HCT116 (cell line): Measurements from ENCODE around the gene UCK1. TPM values are rescaled to one million over a fixed set of nuclear protein-coding genes. Genes with fewer than 3 reads are reported as not detected.

Source experiments
- ATAC-seq: fragments of 200-7000 bp; cut with Tn5 transposase; 2 replicates; pipeline ENCODE4 v1.9.1; 2020; ENCODE audit warnings: mild to moderate bottlenecking, moderate library complexity
- BruUV-seq: library from RNA; stranded (reverse); fragments of 400-500 nt; replicated peaks from 2 replicates; lab custom pipeline; 2021; lab: Mats Ljungman, UMichigan
- CTCF ChIA-PET: fragments of 300-600 bp; sonication (Branson Sonifier 250); formaldehyde crosslinking; loops from one replicate; lab custom pipeline; 2021; ENCODE audit warnings: antibody characterized with exemption; lab: Charles Lee
- POLR2A ChIA-PET: fragments of 300-600, 350-600 bp; sonication (Branson Sonifier 250); formaldehyde crosslinking; loops from one replicate; lab custom pipeline; 2021; ENCODE audit warnings: antibody characterized with exemption; lab: Charles Lee
- RAD21 ChIA-PET, 2 experiments: fragments of 300-600 bp; sonication (Branson Sonifier 250); formaldehyde crosslinking; loops; one replicate each; lab custom pipeline; 2023; ENCODE audit warnings: low total read pairs in 2 of 2; ENCODE audit not compliant: uncharacterized antibody in 2 of 2, unreplicated experiment in 2 of 2, low non-redundant PET in 1 of 2; lab: Charles Lee
- DNase-seq: peaks from one replicate; pipeline ENCODE4 v3.0.0-alpha.2; 2010; ENCODE audit warnings: low read depth, low spot score
- H2AFZ ChIP-seq: fragments of 200-600 bp; shearing (Covaris generic), sonication (generic); 2 replicates; pipeline ENCODE4 v1.6.1; 2017; ENCODE audit warnings: low read depth, mixed run types, mixed read lengths, antibody characterized with exemption, low read length; ENCODE audit not compliant: poor library complexity, severe bottlenecking
- H3K27ac ChIP-seq: 2 replicates; pipeline ENCODE4 v1.5.1; 2012; ENCODE audit warnings: low read depth, low read length
- H3K27me3 ChIP-seq: fragments of 200-600 bp; sonication (generic); 2 replicates; pipeline ENCODE4 v1.6.1; 2016; ENCODE audit warnings: mixed run types, low read length, mixed read lengths; ENCODE audit not compliant: insufficient read depth
- H3K36me3 ChIP-seq, 2 experiments: fragments of 200-500 bp in 1 of 2; fragments of 200-600 bp in 1 of 2; sonication (Bioruptor generic) in 1 of 2; sonication (generic) in 1 of 2; 2 replicates each; pipeline versions ENCODE4 v1.5.1 to v1.6.1; 2014 to 2016; ENCODE audit warnings: low read length in 2 of 2, inconsistent platforms in 1 of 2, mixed read lengths in 1 of 2, mixed run types in 1 of 2; ENCODE audit not compliant: insufficient read depth in 2 of 2, control insufficient read depth in 1 of 2
- H3K4me1 ChIP-seq, 2 experiments: fragments of 200-600 bp in 1 of 2; sonication (generic) in 1 of 2; 2 replicates each; pipeline versions ENCODE4 v1.5.1 to v1.6.1; 2012 to 2017; ENCODE audit warnings: low read length in 2 of 2, inconsistent platforms in 1 of 2, mild to moderate bottlenecking in 1 of 2, mixed read lengths in 1 of 2, mixed run types in 1 of 2, moderate library complexity in 1 of 2; ENCODE audit not compliant: insufficient read depth in 2 of 2, control insufficient read depth in 1 of 2
- H3K4me2 ChIP-seq: fragments of 200-600 bp; sonication (generic); 2 replicates; pipeline ENCODE4 v1.6.1; 2017; ENCODE audit warnings: mixed run types, low read length, mixed read lengths
- H3K4me3 ChIP-seq, 2 experiments: fragments of 200-600 bp in 1 of 2; sonication (generic) in 1 of 2; replicated peaks in 1 of 2; 2 replicates each; pipeline ENCODE4 v1.5.1; 2011 to 2016; ENCODE audit warnings: low read length in 2 of 2, control low read depth in 1 of 2, low read depth in 1 of 2, mild to moderate bottlenecking in 1 of 2, mixed read lengths in 1 of 2, mixed run types in 1 of 2
- H3K79me2 ChIP-seq: fragments of 200-600 bp; sonication (generic); 2 replicates; pipeline ENCODE4 v1.6.1; 2017; ENCODE audit warnings: mild to moderate bottlenecking, mixed run types, low read length, moderate library complexity, mixed read lengths; ENCODE audit not compliant: insufficient read depth
- H3K9ac ChIP-seq: fragments of 200-600 bp; sonication (generic); 2 replicates; pipeline ENCODE4 v1.6.1; 2016; ENCODE audit warnings: low read length, mixed read lengths
- H3K9me2 ChIP-seq: fragments of 200-600 bp; sonication (generic), shearing (Covaris generic); 2 replicates; pipeline ENCODE4 v1.6.1; 2017; ENCODE audit warnings: mixed run types, mild to moderate bottlenecking, moderate library complexity; ENCODE audit not compliant: insufficient read depth
- H3K9me3 ChIP-seq, 2 experiments: fragments of 200-500 bp in 1 of 2; fragments of 200-600 bp in 1 of 2; sonication (Bioruptor generic) in 1 of 2; sonication (generic) in 1 of 2; 2 replicates each; pipeline ENCODE4 v1.6.1; 2014 to 2017; ENCODE audit warnings: low read length in 2 of 2, mixed read lengths in 2 of 2, inconsistent platforms in 1 of 2, low read depth in 1 of 2, mild to moderate bottlenecking in 1 of 2, mixed run types in 1 of 2, moderate library complexity in 1 of 2; ENCODE audit not compliant: control insufficient read depth in 1 of 2, insufficient read depth in 1 of 2
- H4K20me1 ChIP-seq: fragments of 200-600 bp; sonication (generic), shearing (Covaris generic); 2 replicates; pipeline ENCODE4 v1.6.1; 2017; ENCODE audit warnings: mixed run types, mild to moderate bottlenecking, moderate library complexity; ENCODE audit not compliant: insufficient read depth
- ATF3 ChIP-seq: IDR thresholded peaks from 2 replicates; pipeline ENCODE4 v1.6.1; 2012
- CEBPB ChIP-seq: IDR thresholded peaks from 2 replicates; pipeline ENCODE4 v1.6.1; 2012; ENCODE audit warnings: low read depth
- EGR1 ChIP-seq: IDR thresholded peaks from 2 replicates; pipeline ENCODE4 v1.6.1; 2012; ENCODE audit warnings: low read depth
- ELF1 ChIP-seq: IDR thresholded peaks from 2 replicates; pipeline ENCODE4 v1.6.1; 2012; ENCODE audit warnings: low read depth, borderline replicate concordance
- JUND ChIP-seq: IDR thresholded peaks from 2 replicates; pipeline ENCODE4 v1.6.1; 2012
- POLR2A ChIP-seq: IDR thresholded peaks from 2 replicates; pipeline ENCODE4 v1.7.0; 2011; ENCODE audit warnings: borderline replicate concordance; ENCODE audit not compliant: insufficient read depth, insufficient read length; ENCODE audit errors: extremely low read depth
- POLR2AphosphoS5 ChIP-seq: IDR thresholded peaks from 2 replicates; pipeline ENCODE4 v1.6.1; 2011; ENCODE audit warnings: mild to moderate bottlenecking, low read depth, low read length, moderate library complexity
- RAD21 ChIP-seq: IDR thresholded peaks from 2 replicates; pipeline ENCODE4 v1.6.1; 2012; ENCODE audit warnings: low read depth, mild to moderate bottlenecking
- SIN3A ChIP-seq: IDR thresholded peaks from 2 replicates; pipeline ENCODE4 v1.6.1; 2012; ENCODE audit warnings: low read depth
- SRF ChIP-seq: IDR thresholded peaks from 2 replicates; pipeline ENCODE4 v1.6.1; 2012; ENCODE audit warnings: low read depth
- TCF7L2 ChIP-seq: IDR thresholded peaks from 2 replicates; pipeline ENCODE4 v1.7.0; 2011; ENCODE audit warnings: borderline replicate concordance, inconsistent platforms; ENCODE audit not compliant: insufficient read depth, insufficient read length; ENCODE audit errors: extremely low read depth
- YY1 ChIP-seq: IDR thresholded peaks from 2 replicates; pipeline ENCODE4 v1.6.1; 2011; ENCODE audit warnings: low read length, low read depth, moderate library complexity, mild to moderate bottlenecking; ENCODE audit not compliant: insufficient replicate concordance; ENCODE audit errors: extremely low read depth
- ZFX ChIP-seq: fragments of 450-650 bp; IDR thresholded peaks from 2 replicates; pipeline ENCODE4 v1.6.1; 2017
- ZNF274 ChIP-seq: fragments of 200-500 bp; sonication (Bioruptor generic); IDR thresholded peaks from 2 replicates; pipeline ENCODE4 v1.6.1; 2014; ENCODE audit warnings: mild to moderate bottlenecking, low read depth, low read length, inconsistent platforms
- intact Hi-C: fragments of 100-400 bp; cut with micrococcal nuclease; formaldehyde crosslinking; loops from 2 replicates; pipeline ENCODE4 v1.10.0; 2022
- total RNA-seq: library from RNA; stranded (reverse); gene quantifications from one replicate; pipeline ENCODE4 v1.2.1, GENCODE V29; 2021; ENCODE audit not compliant: unreplicated experiment
- TF ChIP-seq, protein P1 (sequence below): IDR thresholded peaks from 2 replicates; pipeline ENCODE4 v1.6.1; 2011; ENCODE audit warnings: mild to moderate bottlenecking, low read length, moderate library complexity; ENCODE audit not compliant: insufficient replicate concordance; ENCODE audit errors: extremely low read depth
- TF ChIP-seq, protein P2 (sequence below), 3 experiments: fragments of 200-600 bp in 1 of 3; sonication (generic) in 1 of 3; IDR thresholded peaks in 2 of 3; conservative IDR thresholded peaks in 1 of 3; 2 replicates each; pipeline ENCODE4 v1.5.1; 2012 to 2017; ENCODE audit warnings: low read depth in 2 of 3, low read length in 2 of 3, antibody characterized with exemption in 1 of 3, borderline replicate concordance in 1 of 3, control low read depth in 1 of 3, mild to moderate bottlenecking in 1 of 3, mixed read lengths in 1 of 3, mixed run types in 1 of 3, moderate library complexity in 1 of 3; ENCODE audit not compliant: insufficient read depth in 1 of 3
- TF ChIP-seq, protein P3 (sequence below): IDR thresholded peaks from 2 replicates; pipeline ENCODE4 v1.6.1; 2012; ENCODE audit warnings: low read depth

UCK1 gene
- total RNA-seq, 1 experiment from 2014 or later = 17.5 TPM

DNA sequence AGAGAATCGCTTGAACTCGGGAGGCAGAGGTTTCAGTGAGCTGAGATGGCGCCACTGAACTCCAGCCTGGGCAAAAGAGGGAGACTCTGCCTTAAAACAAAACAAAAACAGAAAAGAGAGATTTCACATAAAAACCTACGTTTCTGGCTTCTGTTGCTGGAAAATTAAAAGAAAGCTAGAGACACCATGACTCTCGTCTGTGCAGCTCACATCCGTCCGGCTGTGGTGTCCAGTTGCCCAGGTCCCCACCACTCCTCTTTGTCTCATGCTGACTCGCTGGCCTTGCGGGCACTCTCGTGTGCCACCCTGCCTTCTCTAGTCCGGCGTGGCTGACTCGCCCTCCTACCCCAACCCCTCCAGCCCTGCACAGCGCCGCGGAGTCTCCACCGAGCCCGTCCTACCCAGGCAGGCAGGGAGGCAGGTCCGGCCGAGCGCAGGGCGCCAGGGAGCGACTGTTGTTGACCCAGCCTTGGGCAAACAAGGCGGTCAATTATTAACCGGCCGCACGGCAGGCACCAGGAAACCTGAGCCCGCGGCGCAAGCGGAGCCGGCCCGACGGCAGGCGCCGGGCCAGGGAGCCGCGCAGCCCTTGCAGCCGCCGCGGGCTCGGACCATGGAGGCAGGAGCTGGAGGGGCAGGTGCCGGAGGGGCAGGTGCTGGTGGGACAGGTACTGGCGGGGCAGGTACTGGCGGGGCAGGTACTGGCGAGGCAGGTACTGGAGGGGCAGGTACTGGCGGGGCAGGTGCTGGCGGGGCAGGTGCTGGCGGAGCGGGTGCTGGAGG lies 14.1 kb upstream of the UCK1 start, which contains the start of gene PRRT1B:
Gene PRRT1B, plus strand, starts transcription at position 521 of the 783 bp plus-strand sequence. Its CDS starts 93 bp downstream, at position 614.
- TF ChIP-seq JUND (no peak), EGR1 (no peak), SRF (no peak), CEBPB (no peak), ELF1 (no peak), YY1 (no peak), POLR2AphosphoS5 (no peak), ZFX (no peak), POLR2A (no peak), TCF7L2 (no peak), RAD21 (no peak), ATF3 (no peak), SIN3A (no peak), ZNF274 (no peak)
- TF ChIP-seq, protein P1, sequence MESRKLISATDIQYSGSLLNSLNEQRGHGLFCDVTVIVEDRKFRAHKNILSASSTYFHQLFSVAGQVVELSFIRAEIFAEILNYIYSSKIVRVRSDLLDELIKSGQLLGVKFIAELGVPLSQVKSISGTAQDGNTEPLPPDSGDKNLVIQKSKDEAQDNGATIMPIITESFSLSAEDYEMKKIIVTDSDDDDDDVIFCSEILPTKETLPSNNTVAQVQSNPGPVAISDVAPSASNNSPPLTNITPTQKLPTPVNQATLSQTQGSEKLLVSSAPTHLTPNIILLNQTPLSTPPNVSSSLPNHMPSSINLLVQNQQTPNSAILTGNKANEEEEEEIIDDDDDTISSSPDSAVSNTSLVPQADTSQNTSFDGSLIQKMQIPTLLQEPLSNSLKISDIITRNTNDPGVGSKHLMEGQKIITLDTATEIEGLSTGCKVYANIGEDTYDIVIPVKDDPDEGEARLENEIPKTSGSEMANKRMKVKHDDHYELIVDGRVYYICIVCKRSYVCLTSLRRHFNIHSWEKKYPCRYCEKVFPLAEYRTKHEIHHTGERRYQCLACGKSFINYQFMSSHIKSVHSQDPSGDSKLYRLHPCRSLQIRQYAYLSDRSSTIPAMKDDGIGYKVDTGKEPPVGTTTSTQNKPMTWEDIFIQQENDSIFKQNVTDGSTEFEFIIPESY = no peak
- TF ChIP-seq, protein P2, sequence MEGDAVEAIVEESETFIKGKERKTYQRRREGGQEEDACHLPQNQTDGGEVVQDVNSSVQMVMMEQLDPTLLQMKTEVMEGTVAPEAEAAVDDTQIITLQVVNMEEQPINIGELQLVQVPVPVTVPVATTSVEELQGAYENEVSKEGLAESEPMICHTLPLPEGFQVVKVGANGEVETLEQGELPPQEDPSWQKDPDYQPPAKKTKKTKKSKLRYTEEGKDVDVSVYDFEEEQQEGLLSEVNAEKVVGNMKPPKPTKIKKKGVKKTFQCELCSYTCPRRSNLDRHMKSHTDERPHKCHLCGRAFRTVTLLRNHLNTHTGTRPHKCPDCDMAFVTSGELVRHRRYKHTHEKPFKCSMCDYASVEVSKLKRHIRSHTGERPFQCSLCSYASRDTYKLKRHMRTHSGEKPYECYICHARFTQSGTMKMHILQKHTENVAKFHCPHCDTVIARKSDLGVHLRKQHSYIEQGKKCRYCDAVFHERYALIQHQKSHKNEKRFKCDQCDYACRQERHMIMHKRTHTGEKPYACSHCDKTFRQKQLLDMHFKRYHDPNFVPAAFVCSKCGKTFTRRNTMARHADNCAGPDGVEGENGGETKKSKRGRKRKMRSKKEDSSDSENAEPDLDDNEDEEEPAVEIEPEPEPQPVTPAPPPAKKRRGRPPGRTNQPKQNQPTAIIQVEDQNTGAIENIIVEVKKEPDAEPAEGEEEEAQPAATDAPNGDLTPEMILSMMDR (IDR thresholded peaks at IDR 0.05 in 2 of 3, conservative IDR thresholded peaks at IDR 0.05 in 1 of 3; ENCODE audit: borderline replicate concordance in 1 of 3, insufficient read depth in 1 of 3, low read depth in 2 of 3, low read length in 2 of 3) = no peak
- TF ChIP-seq, protein P3, sequence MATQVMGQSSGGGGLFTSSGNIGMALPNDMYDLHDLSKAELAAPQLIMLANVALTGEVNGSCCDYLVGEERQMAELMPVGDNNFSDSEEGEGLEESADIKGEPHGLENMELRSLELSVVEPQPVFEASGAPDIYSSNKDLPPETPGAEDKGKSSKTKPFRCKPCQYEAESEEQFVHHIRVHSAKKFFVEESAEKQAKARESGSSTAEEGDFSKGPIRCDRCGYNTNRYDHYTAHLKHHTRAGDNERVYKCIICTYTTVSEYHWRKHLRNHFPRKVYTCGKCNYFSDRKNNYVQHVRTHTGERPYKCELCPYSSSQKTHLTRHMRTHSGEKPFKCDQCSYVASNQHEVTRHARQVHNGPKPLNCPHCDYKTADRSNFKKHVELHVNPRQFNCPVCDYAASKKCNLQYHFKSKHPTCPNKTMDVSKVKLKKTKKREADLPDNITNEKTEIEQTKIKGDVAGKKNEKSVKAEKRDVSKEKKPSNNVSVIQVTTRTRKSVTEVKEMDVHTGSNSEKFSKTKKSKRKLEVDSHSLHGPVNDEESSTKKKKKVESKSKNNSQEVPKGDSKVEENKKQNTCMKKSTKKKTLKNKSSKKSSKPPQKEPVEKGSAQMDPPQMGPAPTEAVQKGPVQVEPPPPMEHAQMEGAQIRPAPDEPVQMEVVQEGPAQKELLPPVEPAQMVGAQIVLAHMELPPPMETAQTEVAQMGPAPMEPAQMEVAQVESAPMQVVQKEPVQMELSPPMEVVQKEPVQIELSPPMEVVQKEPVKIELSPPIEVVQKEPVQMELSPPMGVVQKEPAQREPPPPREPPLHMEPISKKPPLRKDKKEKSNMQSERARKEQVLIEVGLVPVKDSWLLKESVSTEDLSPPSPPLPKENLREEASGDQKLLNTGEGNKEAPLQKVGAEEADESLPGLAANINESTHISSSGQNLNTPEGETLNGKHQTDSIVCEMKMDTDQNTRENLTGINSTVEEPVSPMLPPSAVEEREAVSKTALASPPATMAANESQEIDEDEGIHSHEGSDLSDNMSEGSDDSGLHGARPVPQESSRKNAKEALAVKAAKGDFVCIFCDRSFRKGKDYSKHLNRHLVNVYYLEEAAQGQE = no peak
- ChIA-PET RAD21 (no interaction called here), CTCF (no interaction called here), POLR2A (no interaction called here)
- Histone ChIP-seq H4K20me1 (no peaks in the 10 kb centered on the region), H2AFZ (peak within 1 kb of the TSS; percentile 26), H3K79me2 (no peaks in the 10 kb centered on the region), H3K27ac (no peak within 1 kb of the TSS; the same call in 1 of the 2 replicates), H3K27me3 (no peaks in the 10 kb centered on the region), H3K4me3 (peak within 1 kb of the TSS in 1 of 2 experiments; percentile 44; a peak in 2 of 4 replicates), H3K4me2 (peak within 1 kb of the TSS; percentile 72), H3K9ac (0 out of 2 replicates have a peak within 1 kb of the TSS, but pooled peaks have one; percentile 6), H3K9me3 (peaks cover 0 to 12% of the 10 kb centered on the region in 2 experiments; a peak in 2 of 4 replicates), H3K36me3 (no peaks in the 10 kb centered on the region), H3K4me1 (peaks cover 3 to 9% of the 10 kb centered on the region in 2 experiments; a peak in 1 of 4 replicates), H3K9me2 (no peaks in the 10 kb centered on the region)
- BruUV-seq = no TSS peak
- peak; percentile 82 for ATAC-seq
- no peak for DNase-seq
- intact Hi-C loops = no loop called here
